ENCODE results near the gene SETBP1. TPM values are rescaled to one million over a fixed set of nuclear protein-coding genes. Genes with fewer than 3 reads are reported as not detected.

SETBP1 gene
- total RNA-seq, 1 experiment from 2014 or later, result 3.4 TPM

DNA sequence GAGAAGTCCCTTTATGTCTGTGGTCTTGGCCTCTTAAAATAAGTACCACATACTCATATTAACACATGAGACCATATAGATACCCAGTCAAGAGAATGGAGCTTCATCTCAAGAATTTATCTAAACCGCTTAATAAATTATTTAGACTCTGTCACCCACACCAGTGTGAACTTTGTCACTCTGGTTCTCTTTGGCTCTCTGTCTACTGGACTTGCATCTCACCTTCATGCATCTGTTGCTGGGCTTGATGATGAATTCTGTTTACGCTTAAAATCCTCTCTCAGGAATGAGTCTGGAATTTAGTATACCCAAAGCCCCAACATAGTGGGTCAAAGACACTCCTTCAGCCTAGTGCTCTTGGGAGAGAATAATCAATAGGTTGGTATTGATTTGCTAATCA lies 73.9 kb downstream of the SETBP1 start:
- Histone ChIP-seq H3K4me1 (ENCODE audit: low read length) (peaks cover 20% of the 10 kb centered on the region), H3K9me3 (ENCODE audit: low read length) (no peaks in the 10 kb centered on the region), H3K9ac (ENCODE audit: low read length) (no peak overlapping the region), H3K4me3 (ENCODE audit: low read length) (no peak overlapping the region), H3K27me3 (ENCODE audit: low read length) (no peaks in the 10 kb centered on the region; the same call in 1 of the 2 replicates), H3K9me2 (replicated peaks; ENCODE audit: insufficient read depth, low read length) (no peaks in the 10 kb centered on the region), H3K4me2 (ENCODE audit: low read depth, low read length, poor library complexity, severe bottlenecking) (no peak overlapping the region), H3K36me3 (ENCODE audit: insufficient read depth, low read length) (no peaks in the 10 kb centered on the region), H2AFZ (ENCODE audit: low read length) (no peak overlapping the region), H3K27ac (ENCODE audit: low read length) (no peak overlapping the region), H3K79me2 (ENCODE audit: low read length) (no peaks in the 10 kb centered on the region), H4K20me1 (ENCODE audit: insufficient read depth, low read depth, low read length) (no peaks in the 10 kb centered on the region)
- no peak for DNase-seq

DNA sequence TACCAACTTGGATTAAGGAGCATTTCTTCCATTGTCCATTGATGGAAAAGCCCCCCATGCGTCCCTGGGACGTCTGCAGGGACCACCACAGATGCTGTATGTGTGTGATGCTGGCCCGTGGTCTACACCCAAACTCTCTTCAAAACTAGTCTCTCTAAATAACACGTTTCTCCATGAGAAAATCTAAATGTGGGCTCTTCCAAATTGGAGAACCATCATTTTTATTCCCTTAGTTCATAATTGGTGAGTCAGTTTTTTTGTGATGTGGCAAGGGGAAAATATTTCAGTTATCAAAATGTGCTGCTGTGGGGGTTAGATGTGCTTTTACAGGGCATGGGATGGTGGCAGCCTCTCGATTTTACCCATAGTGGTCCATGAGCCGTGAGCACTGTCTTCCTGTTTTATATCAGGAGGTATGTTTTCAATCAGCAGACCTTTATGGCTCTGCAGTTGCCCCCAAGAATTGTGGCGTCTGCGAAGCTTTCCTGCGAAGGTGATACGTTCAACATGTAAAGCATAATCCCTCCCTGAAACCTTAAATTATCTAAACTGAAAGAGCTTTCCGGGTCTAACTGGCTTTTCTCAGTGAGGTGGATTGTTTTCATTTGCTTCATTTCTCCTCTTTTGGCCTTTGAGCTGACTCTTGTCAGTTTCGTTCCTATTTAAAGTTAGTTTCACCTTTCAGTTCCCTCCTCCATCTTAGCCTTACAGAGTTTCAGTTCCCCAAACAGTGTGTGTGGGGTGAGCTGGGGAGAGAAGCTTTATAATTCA lies 78.4 kb downstream of the SETBP1 start:
- DNase-seq, result peak; percentile 95
- H3K9ac ChIP-seq (ENCODE audit: low read length), result peak overlapping the region; percentile 64
- peaks cover 9% of the 10 kb centered on the region; the same call in 1 of the 2 replicates for H3K9me2 ChIP-seq (replicated peaks; ENCODE audit: insufficient read depth, low read length)
- H3K4me3 ChIP-seq (ENCODE audit: low read length), result peak overlapping the region; percentile 57
- no peaks in the 10 kb centered on the region for H3K79me2 ChIP-seq (ENCODE audit: low read length)
- peak overlapping the region; percentile 77 for H3K4me2 ChIP-seq (ENCODE audit: low read depth, low read length, poor library complexity, severe bottlenecking)
- no peaks in the 10 kb centered on the region for H3K27me3 ChIP-seq (ENCODE audit: low read length)
- H3K9me3 ChIP-seq (ENCODE audit: low read length), result no peaks in the 10 kb centered on the region
- peaks cover 44% of the 10 kb centered on the region for H3K4me1 ChIP-seq (ENCODE audit: low read length)
- H2AFZ ChIP-seq (ENCODE audit: low read length), result peak overlapping the region; percentile 38; the same call in 1 of the 2 replicates
- H3K27ac ChIP-seq (ENCODE audit: low read length), result peak overlapping the region; percentile 98
- no peaks in the 10 kb centered on the region for H4K20me1 ChIP-seq (ENCODE audit: insufficient read depth, low read depth, low read length)
- H3K36me3 ChIP-seq (ENCODE audit: insufficient read depth, low read length), result no peaks in the 10 kb centered on the region

DNA sequence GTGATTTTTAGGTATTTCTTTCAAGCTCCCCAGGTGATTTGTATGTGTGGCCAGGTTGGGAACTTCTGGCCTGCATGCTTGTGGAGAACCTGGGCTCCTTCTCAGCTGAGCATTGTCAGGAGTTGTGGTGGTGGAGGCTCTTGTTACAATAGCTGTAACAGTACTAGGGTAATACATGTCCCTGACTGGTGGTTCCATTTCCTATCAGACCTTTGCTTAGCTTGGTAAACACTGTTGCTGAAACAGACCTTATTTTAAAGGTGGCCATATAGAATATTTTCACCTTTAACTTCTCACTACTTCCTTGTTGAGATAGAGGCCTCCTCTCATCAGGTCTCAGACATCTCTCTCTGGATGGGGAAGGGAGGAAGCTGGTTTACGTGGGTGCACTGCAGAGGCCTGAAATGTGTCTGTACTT lies 79.2 kb downstream of the SETBP1 start:
- Histone ChIP-seq H3K36me3 (ENCODE audit: insufficient read depth, low read length) (no peaks in the 10 kb centered on the region), H3K9ac (ENCODE audit: low read length) (peak overlapping the region; percentile 54), H3K27ac (ENCODE audit: low read length) (peak overlapping the region; percentile 98), H3K4me1 (ENCODE audit: low read length) (peaks cover 44% of the 10 kb centered on the region), H4K20me1 (ENCODE audit: insufficient read depth, low read depth, low read length) (no peaks in the 10 kb centered on the region), H3K9me2 (replicated peaks; ENCODE audit: insufficient read depth, low read length) (peaks cover 9% of the 10 kb centered on the region; the same call in 1 of the 2 replicates), H2AFZ (ENCODE audit: low read length) (peak overlapping the region; percentile 14), H3K4me2 (ENCODE audit: low read depth, low read length, poor library complexity, severe bottlenecking) (peak overlapping the region; percentile 77), H3K79me2 (ENCODE audit: low read length) (no peaks in the 10 kb centered on the region), H3K27me3 (ENCODE audit: low read length) (no peaks in the 10 kb centered on the region), H3K9me3 (ENCODE audit: low read length) (no peaks in the 10 kb centered on the region), H3K4me3 (ENCODE audit: low read length) (peak overlapping the region; percentile 29)
- peak; percentile 76 for DNase-seq

DNA sequence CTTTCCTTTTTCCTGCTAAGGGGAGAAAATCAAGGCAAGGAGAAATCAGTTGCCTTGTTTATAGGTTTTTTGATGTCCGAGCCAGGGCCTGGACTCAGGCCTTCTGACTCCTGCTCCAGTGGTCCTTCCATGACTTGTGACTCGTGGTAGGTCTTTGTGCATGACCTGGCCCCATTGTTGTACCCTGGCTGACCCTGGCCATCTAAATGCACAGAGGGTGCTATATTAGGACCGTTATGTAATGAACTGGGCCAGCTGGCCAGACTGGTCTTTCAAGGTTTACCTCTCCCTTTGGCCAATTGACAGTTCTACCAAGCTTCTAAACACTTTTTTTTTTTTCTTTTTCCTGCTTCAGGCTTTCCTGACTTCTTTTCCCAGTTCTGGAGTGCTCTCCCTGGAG lies 81.1 kb downstream of the SETBP1 start:
- H3K9me3 ChIP-seq (ENCODE audit: low read length), result no peaks in the 10 kb centered on the region
- H3K79me2 ChIP-seq (ENCODE audit: low read length), result no peaks in the 10 kb centered on the region
- H3K9me2 ChIP-seq (replicated peaks; ENCODE audit: insufficient read depth, low read length), result peaks cover 9% of the 10 kb centered on the region; the same call in 1 of the 2 replicates
- H3K36me3 ChIP-seq (ENCODE audit: insufficient read depth, low read length), result no peaks in the 10 kb centered on the region
- peaks cover 44% of the 10 kb centered on the region for H3K4me1 ChIP-seq (ENCODE audit: low read length)
- no peak overlapping the region for H3K9ac ChIP-seq (ENCODE audit: low read length)
- no peak overlapping the region for H2AFZ ChIP-seq (ENCODE audit: low read length)
- no peaks in the 10 kb centered on the region for H3K27me3 ChIP-seq (ENCODE audit: low read length)
- no peaks in the 10 kb centered on the region for H4K20me1 ChIP-seq (ENCODE audit: insufficient read depth, low read depth, low read length)
- no peak for DNase-seq
- H3K4me3 ChIP-seq (ENCODE audit: low read length), result no peak overlapping the region
- peak overlapping the region; percentile 98 for H3K27ac ChIP-seq (ENCODE audit: low read length)
- no peak overlapping the region for H3K4me2 ChIP-seq (ENCODE audit: low read depth, low read length, poor library complexity, severe bottlenecking)

DNA sequence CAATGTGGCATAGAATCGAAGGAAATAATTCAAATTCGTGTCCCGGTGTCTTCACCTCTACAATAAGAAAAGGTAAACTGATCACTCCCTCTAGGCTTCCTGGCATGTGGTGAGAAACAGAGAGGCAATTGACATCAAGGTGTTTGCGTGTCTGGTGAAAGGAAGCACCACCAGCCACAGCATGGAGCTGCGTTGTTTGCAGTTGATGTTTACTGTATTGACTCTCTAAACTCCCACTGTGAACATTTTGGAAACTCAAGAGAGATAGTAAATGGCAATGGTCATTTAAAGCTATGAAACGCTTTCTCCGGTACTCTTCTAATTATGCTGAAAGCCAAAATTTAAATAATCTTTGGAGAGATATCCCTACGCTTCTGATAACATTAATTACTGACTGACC lies 82.6 kb downstream of the SETBP1 start:
- H3K27ac ChIP-seq (ENCODE audit: low read length), result no peak overlapping the region
- H3K9ac ChIP-seq (ENCODE audit: low read length), result no peak overlapping the region
- no peaks in the 10 kb centered on the region for H3K36me3 ChIP-seq (ENCODE audit: insufficient read depth, low read length)
- H4K20me1 ChIP-seq (ENCODE audit: insufficient read depth, low read depth, low read length), result no peaks in the 10 kb centered on the region
- H3K4me2 ChIP-seq (ENCODE audit: low read depth, low read length, poor library complexity, severe bottlenecking), result no peak overlapping the region
- no peaks in the 10 kb centered on the region for H3K9me3 ChIP-seq (ENCODE audit: low read length)
- H3K9me2 ChIP-seq (replicated peaks; ENCODE audit: insufficient read depth, low read length), result peaks cover 9% of the 10 kb centered on the region; the same call in 1 of the 2 replicates
- no peak overlapping the region for H3K4me3 ChIP-seq (ENCODE audit: low read length)
- no peak for DNase-seq
- H3K4me1 ChIP-seq (ENCODE audit: low read length), result peaks cover 34% of the 10 kb centered on the region
- H2AFZ ChIP-seq (ENCODE audit: low read length), result no peak overlapping the region
- H3K79me2 ChIP-seq (ENCODE audit: low read length), result no peaks in the 10 kb centered on the region
- no peaks in the 10 kb centered on the region for H3K27me3 ChIP-seq (ENCODE audit: low read length)

DNA sequence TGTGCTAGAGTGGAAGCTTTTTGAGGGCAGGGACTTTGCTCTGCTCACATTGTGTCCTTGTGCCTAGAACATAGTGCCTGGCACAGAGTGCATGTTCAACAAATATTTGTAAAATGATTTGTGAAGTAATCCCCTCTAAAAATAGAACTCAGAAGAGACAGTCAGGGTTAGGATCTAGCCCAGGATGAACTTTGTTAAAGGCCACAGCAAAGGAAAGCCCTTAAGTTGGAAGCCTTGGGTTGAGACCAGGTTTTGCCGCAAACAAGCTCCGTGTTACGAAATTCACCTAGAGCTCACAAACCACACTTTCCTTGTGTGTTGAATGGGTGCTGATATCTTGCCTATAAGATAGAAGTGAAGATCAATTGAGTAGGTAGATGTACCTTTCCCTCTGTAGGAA lies 84.2 kb downstream of the SETBP1 start:
- H3K9ac ChIP-seq (ENCODE audit: low read length), result no peak overlapping the region
- no peaks in the 10 kb centered on the region for H3K79me2 ChIP-seq (ENCODE audit: low read length)
- H3K9me2 ChIP-seq (replicated peaks; ENCODE audit: insufficient read depth, low read length), result peaks cover 9% of the 10 kb centered on the region; the same call in 1 of the 2 replicates
- H2AFZ ChIP-seq (ENCODE audit: low read length), result no peak overlapping the region
- no peak overlapping the region for H3K4me3 ChIP-seq (ENCODE audit: low read length)
- no peaks in the 10 kb centered on the region for H3K27me3 ChIP-seq (ENCODE audit: low read length)
- H3K36me3 ChIP-seq (ENCODE audit: insufficient read depth, low read length), result no peaks in the 10 kb centered on the region
- peaks cover 20% of the 10 kb centered on the region for H3K4me1 ChIP-seq (ENCODE audit: low read length)
- H4K20me1 ChIP-seq (ENCODE audit: insufficient read depth, low read depth, low read length), result no peaks in the 10 kb centered on the region
- DNase-seq, result no peak
- H3K9me3 ChIP-seq (ENCODE audit: low read length), result no peaks in the 10 kb centered on the region
- H3K4me2 ChIP-seq (ENCODE audit: low read depth, low read length, poor library complexity, severe bottlenecking), result no peak overlapping the region
- H3K27ac ChIP-seq (ENCODE audit: low read length), result no peak overlapping the region

DNA sequence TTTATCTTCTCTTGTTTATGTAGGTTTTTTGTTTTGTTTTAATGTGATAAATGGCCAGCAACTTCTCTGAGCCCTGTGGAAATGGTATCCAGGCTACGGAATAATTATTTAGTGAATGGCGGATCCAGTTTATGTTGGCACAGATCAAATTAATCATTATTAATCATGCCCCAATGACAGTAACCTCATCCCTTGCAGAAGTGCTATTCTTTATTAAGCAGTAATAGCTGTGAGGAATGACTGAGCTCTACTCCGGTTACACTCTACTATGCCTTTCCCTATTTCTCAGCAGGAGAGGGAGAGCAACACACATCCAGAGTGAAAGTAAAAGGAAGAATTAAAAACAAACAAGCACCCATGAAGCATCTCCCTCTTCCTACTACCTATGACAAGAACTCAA lies 84.8 kb downstream of the SETBP1 start:
- Histone ChIP-seq H3K4me2 (ENCODE audit: low read depth, low read length, poor library complexity, severe bottlenecking) (no peak overlapping the region), H3K27ac (ENCODE audit: low read length) (no peak overlapping the region), H3K4me1 (ENCODE audit: low read length) (peaks cover 14% of the 10 kb centered on the region), H4K20me1 (ENCODE audit: insufficient read depth, low read depth, low read length) (no peaks in the 10 kb centered on the region), H3K9me3 (ENCODE audit: low read length) (no peaks in the 10 kb centered on the region), H3K9ac (ENCODE audit: low read length) (no peak overlapping the region), H3K36me3 (ENCODE audit: insufficient read depth, low read length) (no peaks in the 10 kb centered on the region), H3K27me3 (ENCODE audit: low read length) (no peaks in the 10 kb centered on the region), H2AFZ (ENCODE audit: low read length) (no peak overlapping the region), H3K79me2 (ENCODE audit: low read length) (no peaks in the 10 kb centered on the region), H3K9me2 (replicated peaks; ENCODE audit: insufficient read depth, low read length) (peaks cover 9% of the 10 kb centered on the region; the same call in 1 of the 2 replicates), H3K4me3 (ENCODE audit: low read length) (no peak overlapping the region)
- no peak for DNase-seq

DNA sequence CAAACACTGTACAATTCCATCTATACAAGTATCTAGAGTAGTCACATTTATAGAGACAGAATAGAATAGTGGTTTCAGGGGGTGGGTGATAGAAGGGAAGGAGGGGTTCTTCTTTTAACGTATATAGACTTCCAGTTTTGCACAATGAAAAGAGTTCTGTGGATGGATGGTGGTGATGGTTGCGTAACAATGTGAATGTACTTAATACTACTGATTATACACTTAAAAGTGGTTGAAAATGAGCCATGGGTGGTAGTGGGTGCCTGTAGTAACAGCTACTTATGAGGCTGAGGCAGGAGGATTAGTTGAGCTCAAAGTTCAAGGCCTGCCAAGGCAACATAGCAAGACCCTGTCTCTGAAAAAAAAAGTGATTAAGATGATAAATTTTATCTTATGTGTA lies 85.8 kb downstream of the SETBP1 start:
- Histone ChIP-seq H3K27ac (ENCODE audit: low read length) (no peak overlapping the region), H3K9me2 (replicated peaks; ENCODE audit: insufficient read depth, low read length) (peaks cover 9% of the 10 kb centered on the region; the same call in 1 of the 2 replicates), H3K4me1 (ENCODE audit: low read length) (peaks cover 5% of the 10 kb centered on the region), H2AFZ (ENCODE audit: low read length) (no peak overlapping the region), H3K27me3 (ENCODE audit: low read length) (no peaks in the 10 kb centered on the region), H3K36me3 (ENCODE audit: insufficient read depth, low read length) (no peaks in the 10 kb centered on the region), H3K79me2 (ENCODE audit: low read length) (no peaks in the 10 kb centered on the region), H3K4me2 (ENCODE audit: low read depth, low read length, poor library complexity, severe bottlenecking) (no peak overlapping the region), H3K4me3 (ENCODE audit: low read length) (no peak overlapping the region), H4K20me1 (ENCODE audit: insufficient read depth, low read depth, low read length) (no peaks in the 10 kb centered on the region), H3K9me3 (ENCODE audit: low read length) (no peaks in the 10 kb centered on the region), H3K9ac (ENCODE audit: low read length) (no peak overlapping the region)
- no peak for DNase-seq
